A673 (cell line): Measurements from ENCODE around the gene IL10RB.

Experiments used
- EZH2 ChIP-seq: fragments of 200-600 bp; sonication (generic); IDR thresholded peaks from 2 replicates; pipeline ENCODE4 v1.6.1; 2017; ENCODE audit warnings: borderline replicate concordance, low read depth, mild to moderate bottlenecking, mixed read lengths, antibody characterized with exemption, low read length; ENCODE audit not compliant: poor library complexity, severe bottlenecking
- TF ChIP-seq, protein P1 (sequence below): fragments of 300-800, 200-600 bp; sonication (generic); conservative IDR thresholded peaks from 2 replicates; pipeline ENCODE4 v1.5.1; 2017; ENCODE audit warnings: low read depth, mild to moderate bottlenecking, antibody characterized with exemption, low read length, moderate library complexity, mixed read lengths

DNA sequence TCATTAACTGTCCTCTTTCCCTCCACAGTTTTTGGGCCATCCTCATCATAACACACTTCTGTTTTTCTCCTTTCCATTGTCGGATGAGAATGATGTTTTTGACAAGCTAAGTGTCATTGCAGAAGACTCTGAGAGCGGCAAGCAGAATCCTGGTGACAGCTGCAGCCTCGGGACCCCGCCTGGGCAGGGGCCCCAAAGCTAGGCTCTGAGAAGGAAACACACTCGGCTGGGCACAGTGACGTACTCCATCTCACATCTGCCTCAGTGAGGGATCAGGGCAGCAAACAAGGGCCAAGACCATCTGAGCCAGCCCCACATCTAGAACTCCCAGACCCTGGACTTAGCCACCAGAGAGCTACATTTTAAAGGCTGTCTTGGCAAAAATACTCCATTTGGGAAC lies 30.0 kb downstream of the IL10RB start:
- TF ChIP-seq, protein P1, sequence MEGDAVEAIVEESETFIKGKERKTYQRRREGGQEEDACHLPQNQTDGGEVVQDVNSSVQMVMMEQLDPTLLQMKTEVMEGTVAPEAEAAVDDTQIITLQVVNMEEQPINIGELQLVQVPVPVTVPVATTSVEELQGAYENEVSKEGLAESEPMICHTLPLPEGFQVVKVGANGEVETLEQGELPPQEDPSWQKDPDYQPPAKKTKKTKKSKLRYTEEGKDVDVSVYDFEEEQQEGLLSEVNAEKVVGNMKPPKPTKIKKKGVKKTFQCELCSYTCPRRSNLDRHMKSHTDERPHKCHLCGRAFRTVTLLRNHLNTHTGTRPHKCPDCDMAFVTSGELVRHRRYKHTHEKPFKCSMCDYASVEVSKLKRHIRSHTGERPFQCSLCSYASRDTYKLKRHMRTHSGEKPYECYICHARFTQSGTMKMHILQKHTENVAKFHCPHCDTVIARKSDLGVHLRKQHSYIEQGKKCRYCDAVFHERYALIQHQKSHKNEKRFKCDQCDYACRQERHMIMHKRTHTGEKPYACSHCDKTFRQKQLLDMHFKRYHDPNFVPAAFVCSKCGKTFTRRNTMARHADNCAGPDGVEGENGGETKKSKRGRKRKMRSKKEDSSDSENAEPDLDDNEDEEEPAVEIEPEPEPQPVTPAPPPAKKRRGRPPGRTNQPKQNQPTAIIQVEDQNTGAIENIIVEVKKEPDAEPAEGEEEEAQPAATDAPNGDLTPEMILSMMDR: no peak
- no peak for TF ChIP-seq EZH2
